ENCODE data around the gene CCDC88B.
"Not testable (repeated sequence)": the region's sequence is repeated elsewhere in the genome, so short reads cannot be mapped to it uniquely, and the experiment has no call there.

CCDC88B gene

GRCh38 chr11:64323373-64323772 is 16.6 kb upstream of the CCDC88B start:
- no peak for DNase-seq (ENCODE audit: insufficient read length, low spot score)
- TF ChIP-seq POLR2A (IDR thresholded peaks at IDR 0.05; ENCODE audit: low read depth, low read length) = no peak
- no peak for FAIRE-seq

- FAIRE-seq; DNase-seq (ENCODE audit: insufficient read length, low spot score): not testable (repeated sequence)
These were observed 16.0 kb upstream of the CCDC88B start for GRCh38 chr11:64323984-64324383.

GRCh38 chr11:64324692-64325469 is 15.1 kb upstream of the CCDC88B start:
- no peak for DNase-seq (ENCODE audit: insufficient read length, low spot score)
- FAIRE-seq = no peak
- no peak for TF ChIP-seq POLR2A (IDR thresholded peaks at IDR 0.05; ENCODE audit: low read depth, low read length)

- no peak for TF ChIP-seq POLR2A (IDR thresholded peaks at IDR 0.05; ENCODE audit: low read depth, low read length)
- DNase-seq (ENCODE audit: insufficient read length, low spot score) = no peak
- FAIRE-seq = no peak
These were observed 12.6 kb upstream of the CCDC88B start for GRCh38 chr11:64327375-64327774.

- FAIRE-seq = no peak
- TF ChIP-seq POLR2A (IDR thresholded peaks at IDR 0.05; ENCODE audit: low read depth, low read length) = no peak
- no peak for DNase-seq (ENCODE audit: insufficient read length, low spot score)
These were observed 12.0 kb upstream of the CCDC88B start for GRCh38 chr11:64327993-64328392.

GRCh38 chr11:64330888-64331287 is 9.1 kb upstream of the CCDC88B start:
- DNase-seq (ENCODE audit: insufficient read length, low spot score) = no peak
- TF ChIP-seq POLR2A (IDR thresholded peaks at IDR 0.05; ENCODE audit: low read depth, low read length) = no peak
- no peak for FAIRE-seq

- TF ChIP-seq POLR2A (IDR thresholded peaks at IDR 0.05; ENCODE audit: low read depth, low read length) = no peak
- FAIRE-seq (peak; percentile 20), DNase-seq (ENCODE audit: insufficient read length, low spot score) (peak; percentile 90)
These were observed 8.2 kb upstream of the CCDC88B start for GRCh38 chr11:64331569-64332371.

GRCh38 chr11:64333556-64333955 is 6.4 kb upstream of the CCDC88B start:
- DNase-seq (ENCODE audit: insufficient read length, low spot score) = no peak
- no peak for TF ChIP-seq POLR2A (IDR thresholded peaks at IDR 0.05; ENCODE audit: low read depth, low read length)
- FAIRE-seq = no peak

- no peak for TF ChIP-seq POLR2A (IDR thresholded peaks at IDR 0.05; ENCODE audit: low read depth, low read length)
- DNase-seq (ENCODE audit: insufficient read length, low spot score) = peak; percentile 95
- FAIRE-seq = peak; percentile 33
These were observed 5.0 kb upstream of the CCDC88B start for GRCh38 chr11:64334764-64335735.

GRCh38 chr11:64337538-64338249 is 2.3 kb upstream of the CCDC88B start:
- no peak for TF ChIP-seq POLR2A (IDR thresholded peaks at IDR 0.05; ENCODE audit: low read depth, low read length)
- FAIRE-seq (no peak), DNase-seq (ENCODE audit: insufficient read length, low spot score) (no peak)

- TF ChIP-seq POLR2A (IDR thresholded peaks at IDR 0.05; ENCODE audit: low read depth, low read length) = no peak
- no peak for FAIRE-seq
These were observed 1.3 kb upstream of the CCDC88B start for GRCh38 chr11:64338716-64339115.

GRCh38 chr11:64339286-64339685 is 718 bp upstream of the CCDC88B start:
- no peak for TF ChIP-seq POLR2A (IDR thresholded peaks at IDR 0.05; ENCODE audit: low read depth, low read length)
- no peak for DNase-seq (ENCODE audit: insufficient read length, low spot score)
- FAIRE-seq = no peak

More at GRCh38 chr11:64338716-64339115, 1.3 kb upstream of the CCDC88B start:
- no peak for DNase-seq (ENCODE audit: insufficient read length, low spot score)

- no peak for TF ChIP-seq POLR2A (IDR thresholded peaks at IDR 0.05; ENCODE audit: low read depth, low read length)
- no peak for FAIRE-seq
- DNase-seq (ENCODE audit: insufficient read length, low spot score) = no peak
These were observed 799 bp downstream of the CCDC88B start for GRCh38 chr11:64340671-64341335.

All from H54 (cell line).